Natural killer cell (primary cell): ENCODE results near the gene ZSCAN5B. TPM values are rescaled to one million over a fixed set of nuclear protein-coding genes. Genes with fewer than 3 reads are reported as not detected.
"Not testable (repeated sequence)": the region's sequence is repeated elsewhere in the genome, so short reads cannot be mapped to it uniquely, and the experiment has no call there.

ENCODE experiments used
- ATAC-seq, 3 donors: fragments of 150-1000 bp in 2 of 3; fragments of 200-7000 bp in 1 of 3; cut with Tn5 transposase; 1 replicate in 1 of 3; 2 replicates in 2 of 3; pipeline ENCODE4 v1.10.0; 2021; ENCODE audit warnings: mild to moderate bottlenecking in 2 of 3, moderate library complexity in 2 of 3
- DNase-seq, 2 donors: peaks; one replicate each; pipeline versions ENCODE4 v3.0.0 to v3.0.0-alpha.2; 2013 to 2021; ENCODE audit warnings: mixed read lengths in 1 of 2
- H3K27ac ChIP-seq: one replicate; pipeline ENCODE4 v1.5.1; 2013; ENCODE audit warnings: mild to moderate bottlenecking, low read length
- H3K27me3 ChIP-seq: one replicate; pipeline ENCODE4 v1.6.1; 2013; ENCODE audit warnings: low read length; ENCODE audit not compliant: control insufficient read depth, insufficient read depth
- H3K36me3 ChIP-seq: one replicate; pipeline ENCODE4 v1.6.1; 2013; ENCODE audit warnings: low read length; ENCODE audit not compliant: control insufficient read depth, insufficient read depth
- H3K4me1 ChIP-seq: one replicate; pipeline ENCODE4 v1.6.1; 2013; ENCODE audit warnings: low read length; ENCODE audit not compliant: control insufficient read depth, insufficient read depth
- H3K4me3 ChIP-seq: one replicate; pipeline ENCODE4 v1.5.1; 2013; ENCODE audit warnings: low read length
- H3K9me3 ChIP-seq: one replicate; pipeline ENCODE4 v1.6.1; 2013; ENCODE audit warnings: low read length; ENCODE audit not compliant: control insufficient read depth, insufficient read depth
- H3K27ac Mint-ChIP-seq, 2 donors: one replicate each; pipeline ENCODE4 v1.8.0; 2022; ENCODE audit warnings: mild to moderate bottlenecking in 2 of 2, mixed read lengths in 2 of 2, moderate library complexity in 1 of 2
- H3K27me3 Mint-ChIP-seq, 2 donors: one replicate each; pipeline ENCODE4 v1.8.0; 2022; ENCODE audit warnings: low read depth in 2 of 2, mixed read lengths in 2 of 2
- H3K36me3 Mint-ChIP-seq: one replicate; pipeline ENCODE4 v1.8.0; 2022; ENCODE audit warnings: mixed read lengths
- H3K4me1 Mint-ChIP-seq, 2 donors: one replicate each; pipeline ENCODE4 v1.8.0; 2022; ENCODE audit warnings: mixed read lengths in 2 of 2
- H3K4me3 Mint-ChIP-seq: one replicate; pipeline ENCODE4 v1.8.0; 2022; ENCODE audit warnings: mild to moderate bottlenecking, moderate library complexity, mixed read lengths
- H3K9me3 Mint-ChIP-seq, 2 donors: one replicate each; pipeline ENCODE4 v1.8.0; 2022; ENCODE audit warnings: mixed read lengths in 2 of 2
- CTCF ChIP-seq: fragments of 200-600 bp; IDR thresholded peaks from one replicate; pipeline ENCODE4 v1.8.0; 2022; ENCODE audit warnings: antibody characterized with exemption
- WGBS: methylation state at CpG from one replicate; pipeline ENCODE4 v1.1.7; 2013; ENCODE audit warnings: missing lambda C conversion rate; ENCODE audit not compliant: insufficient coverage; 5-methylcytosine and 5-hydroxymethylcytosine counted together
- intact Hi-C: fragments of 100-400 bp; cut with micrococcal nuclease; formaldehyde crosslinking; loops from one replicate; pipeline ENCODE4 v1.14.2; 2022
- total RNA-seq, 4 donors: library from RNA; stranded (reverse); fragments of 120-200 nt in 1 of 4; gene quantifications; one replicate each; pipeline versions ENCODE4 v1.2.3 to v1.2.4, GENCODE V29; 2013 to 2022

Gene ZSCAN5B
- total RNA-seq, 3 donors from 2014 or later (not counting 1 experiment from before 2014, with no cell fraction given), result not detected

DNA sequence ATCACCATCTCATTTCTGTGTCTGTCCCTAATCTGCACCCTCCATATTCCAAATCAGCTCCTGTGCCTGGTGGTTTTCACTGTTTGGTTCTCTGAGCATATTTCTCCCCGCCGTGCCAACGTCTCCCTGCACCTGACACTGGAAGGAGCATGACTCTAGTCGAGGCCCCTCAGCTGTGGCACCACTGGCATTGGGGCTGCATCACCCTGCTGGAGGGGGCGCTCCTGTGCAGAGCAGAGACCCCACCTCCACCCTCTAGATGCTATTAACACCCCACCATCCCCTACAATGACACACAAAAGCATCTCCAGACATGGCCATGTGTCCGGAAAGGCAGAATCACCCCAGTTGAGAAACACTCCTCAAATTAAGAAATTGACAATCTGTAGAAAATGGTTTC, 25.3 kb upstream of the ZSCAN5B start:
- no peak for ATAC-seq
- no peak for DNase-seq
- Mint-ChIP-seq H3K4me1 (peaks cover 0 to 3% of the 10 kb centered on the region in 2 donors), H3K27ac (no peak overlapping the region), H3K4me3 (no peak overlapping the region), H3K9me3 (no peaks in the 10 kb centered on the region), H3K36me3 (no peaks in the 10 kb centered on the region), H3K27me3 (peaks cover 4 to 5% of the 10 kb centered on the region in 2 donors)
- no peaks in the 10 kb centered on the region for H3K36me3 ChIP-seq
- WGBS, result 86% methylated on average over 6 of the region's 6 CpGs
- intact Hi-C loops, result loop anchor here (1.0 kb wide), 1 partner anchor 17 kb away; no protein-coding TSS in a partner anchor
- no peak overlapping the region for H3K4me3 ChIP-seq
- H3K27ac ChIP-seq, result no peak overlapping the region
- no peaks in the 10 kb centered on the region for H3K4me1 ChIP-seq
- no peaks in the 10 kb centered on the region for H3K27me3 ChIP-seq
- no peak for TF ChIP-seq CTCF
- H3K9me3 ChIP-seq, result no peaks in the 10 kb centered on the region

DNA sequence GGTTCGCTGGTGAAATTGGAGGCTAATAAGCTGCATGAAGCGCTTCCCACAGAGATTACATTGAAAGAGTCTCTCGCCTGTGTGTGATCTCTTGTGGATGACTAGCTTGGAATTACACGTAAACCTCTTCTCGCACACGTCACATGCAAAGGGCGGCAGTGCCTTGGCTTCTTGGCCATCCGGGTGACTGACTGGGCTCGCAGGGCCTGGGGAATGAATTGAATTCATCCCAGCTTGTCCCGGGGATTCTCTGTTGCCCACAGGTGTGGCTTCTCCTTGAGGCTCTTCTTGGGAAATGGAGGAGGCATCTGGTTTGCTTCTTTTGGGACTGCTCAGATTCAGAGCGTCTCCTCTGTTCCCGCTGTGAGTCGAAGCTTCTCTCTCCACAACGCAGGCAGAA, 24.3 kb upstream of the ZSCAN5B start:
- H3K27ac ChIP-seq, result no peak overlapping the region
- no peaks in the 10 kb centered on the region for H3K4me1 ChIP-seq
- WGBS, result 91% methylated on average over 14 of the region's 14 CpGs
- no peaks in the 10 kb centered on the region for H3K9me3 ChIP-seq
- ATAC-seq, result no peak
- Mint-ChIP-seq H3K36me3 (no peaks in the 10 kb centered on the region), H3K27ac (no peak overlapping the region), H3K27me3 (peaks cover 6% of the 10 kb centered on the region in 2 donors), H3K9me3 (no peaks in the 10 kb centered on the region), H3K4me1 (peaks cover 0 to 5% of the 10 kb centered on the region in 2 donors), H3K4me3 (no peak overlapping the region)
- no peaks in the 10 kb centered on the region for H3K36me3 ChIP-seq
- intact Hi-C loops, result no loop called here
- no peaks in the 10 kb centered on the region for H3K27me3 ChIP-seq
- TF ChIP-seq CTCF, result no peak
- DNase-seq, result no peak
- no peak overlapping the region for H3K4me3 ChIP-seq

DNA sequence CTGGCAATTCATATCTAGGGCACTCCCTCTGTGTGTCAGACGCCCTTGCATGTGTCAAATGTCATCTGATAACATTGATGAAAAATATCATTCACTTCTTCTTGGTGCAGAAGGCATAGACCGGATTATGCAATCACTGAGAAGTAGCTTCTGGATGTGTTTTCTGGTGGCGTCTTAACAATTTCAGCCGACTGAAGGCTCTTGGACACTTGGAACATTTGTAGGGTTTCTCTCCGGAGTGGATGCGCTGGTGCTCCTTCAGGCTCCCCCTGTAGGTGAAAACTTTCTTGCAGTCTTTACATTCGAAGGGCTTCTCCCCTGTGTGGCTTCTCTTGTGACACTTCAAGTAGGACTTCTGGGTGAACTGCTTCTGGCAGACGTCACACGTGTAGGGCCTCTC, 23.9 kb upstream of the ZSCAN5B start:
- H3K4me3 ChIP-seq, H3K4me3 Mint-ChIP-seq, H3K36me3 Mint-ChIP-seq, H3K9me3 ChIP-seq, H3K27me3 Mint-ChIP-seq, intact Hi-C loops, H3K4me1 Mint-ChIP-seq, H3K27me3 ChIP-seq, ATAC-seq, H3K4me1 ChIP-seq, H3K27ac ChIP-seq, H3K27ac Mint-ChIP-seq, H3K36me3 ChIP-seq, H3K9me3 Mint-ChIP-seq: not testable (repeated sequence)
- DNase-seq, result peak in 1 of 2 donors; percentile 4
- 77% methylated on average over 9 of the region's 9 CpGs for WGBS

- Histone ChIP-seq H3K9me3 (no peaks in the 10 kb centered on the region), H3K27me3 (no peaks in the 10 kb centered on the region), H3K4me3 (no peak overlapping the region), H3K4me1 (no peaks in the 10 kb centered on the region), H3K36me3 (no peaks in the 10 kb centered on the region), H3K27ac (no peak overlapping the region)
- no peaks in the 10 kb centered on the region for H3K9me3 Mint-ChIP-seq
- peaks cover 9 to 12% of the 10 kb centered on the region in 2 donors for H3K27me3 Mint-ChIP-seq
- no peak for DNase-seq
- no peak overlapping the region for H3K27ac Mint-ChIP-seq
- no peak overlapping the region for H3K4me3 Mint-ChIP-seq
- no peaks in the 10 kb centered on the region for H3K36me3 Mint-ChIP-seq
- H3K4me1 Mint-ChIP-seq, result peaks cover 0 to 5% of the 10 kb centered on the region in 2 donors
- no peak for TF ChIP-seq CTCF
- intact Hi-C loops, result no loop called here
- ATAC-seq, result no peak
- WGBS, result 91% methylated on average over 9 of the region's 10 CpGs
Measured at GRCh38 chr19:56218961-56219360, 21.4 kb upstream of the ZSCAN5B start.
